GM18858 (cell line): ENCODE measurements around the gene SLC25A21.
A peak's percentile ranks its signal among the peaks of the same experiment; 100 is the strongest.

ENCODE experiments used
- ATAC-seq: cut with Tn5 transposase; IDR thresholded peaks from one replicate; pipeline ENCODE4 v1.9.1; 2021; ENCODE audit not compliant: unreplicated experiment

Gene SLC25A21

GRCh38 chr14:37051153-37051552 is 121.3 kb downstream of the SLC25A21 start:
- no peak for ATAC-seq

GRCh38 chr14:37048666-37049071 is 123.7 kb downstream of the SLC25A21 start:
- no peak for ATAC-seq

- no peak for ATAC-seq
Measured at GRCh38 chr14:37047996-37048395, 124.4 kb downstream of the SLC25A21 start.

- ATAC-seq: no peak
Measured at GRCh38 chr14:37047226-37047625, 125.2 kb downstream of the SLC25A21 start.

- ATAC-seq: no peak
Measured at GRCh38 chr14:37046815-37047214, 125.6 kb downstream of the SLC25A21 start.

- no peak for ATAC-seq
Measured at GRCh38 chr14:37045340-37046061, 126.9 kb downstream of the SLC25A21 start.

GRCh38 chr14:37037636-37038387 is 134.6 kb downstream of the SLC25A21 start:
- no peak for ATAC-seq

- ATAC-seq: no peak
Measured at GRCh38 chr14:37036669-37037341, 135.6 kb downstream of the SLC25A21 start.

- ATAC-seq: no peak
Measured at GRCh38 chr14:37035401-37035800, 137.0 kb downstream of the SLC25A21 start.

- ATAC-seq: peak; percentile 35
Measured at GRCh38 chr14:37034410-37035285, 137.8 kb downstream of the SLC25A21 start.

- no peak for ATAC-seq
Measured at GRCh38 chr14:37032863-37033262, 139.5 kb downstream of the SLC25A21 start.

- ATAC-seq: no peak
Measured at GRCh38 chr14:37027188-37027824, 145.1 kb downstream of the SLC25A21 start.

GRCh38 chr14:37023875-37024565 is 148.4 kb downstream of the SLC25A21 start:
- no peak for ATAC-seq

GRCh38 chr14:37021390-37021789 is 151.0 kb downstream of the SLC25A21 start:
- ATAC-seq: no peak

GRCh38 chr14:37019488-37019887 is 152.9 kb downstream of the SLC25A21 start:
- ATAC-seq: no peak

GRCh38 chr14:37018571-37019240 is 153.7 kb downstream of the SLC25A21 start:
- no peak for ATAC-seq

- no peak for ATAC-seq
Measured at GRCh38 chr14:37013078-37013477, 159.3 kb downstream of the SLC25A21 start.

- no peak for ATAC-seq
Measured at GRCh38 chr14:36998686-36999085, 173.7 kb downstream of the SLC25A21 start.

- ATAC-seq: no peak
Measured at GRCh38 chr14:36997843-36998242, 174.6 kb downstream of the SLC25A21 start.
